RCC 7860 (cell line): ENCODE data around the gene LYST.
"Not testable (repeated sequence)": the region's sequence is repeated elsewhere in the genome, so short reads cannot be mapped to it uniquely, and the experiment has no call there.

Experiments
- DNase-seq: peaks from one replicate; pipeline ENCODE4 v3.0.0-alpha.2; 2015; ENCODE audit warnings: low spot score
- FAIRE-seq: peaks from 2 replicates; lab custom pipeline; 2012; peaks lifted over from hg19 to GRCh38; lab: Jason Lieb, UNC

The LYST gene

GRCh38 chr1:235860829-235861228 lies 5.9 kb downstream of the LYST start:
- FAIRE-seq (no peak), DNase-seq (no peak)

GRCh38 chr1:235859789-235860188 lies 6.9 kb downstream of the LYST start:
- no peak for FAIRE-seq
- DNase-seq, result no peak

DNA sequence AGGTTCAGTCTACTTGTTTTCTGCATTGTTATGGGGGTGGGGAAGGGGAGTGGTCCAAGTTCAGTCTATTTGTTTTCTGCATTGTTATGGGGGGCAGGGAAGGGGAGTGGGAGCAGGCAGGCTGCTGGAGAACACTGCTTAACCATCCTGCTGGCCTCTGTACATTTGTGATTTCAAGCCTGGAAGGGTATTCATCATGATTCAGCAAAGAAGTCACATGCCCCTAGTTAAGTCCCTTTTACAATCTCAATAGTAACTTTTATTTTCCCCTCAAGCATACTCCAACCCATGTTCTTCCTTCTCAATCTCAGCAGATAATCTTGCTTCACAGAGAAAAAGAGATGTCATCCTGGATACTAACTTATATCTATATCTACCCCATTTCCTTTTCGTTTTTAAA lies 7.9 kb downstream of the LYST start:
- no peak for FAIRE-seq

DNA sequence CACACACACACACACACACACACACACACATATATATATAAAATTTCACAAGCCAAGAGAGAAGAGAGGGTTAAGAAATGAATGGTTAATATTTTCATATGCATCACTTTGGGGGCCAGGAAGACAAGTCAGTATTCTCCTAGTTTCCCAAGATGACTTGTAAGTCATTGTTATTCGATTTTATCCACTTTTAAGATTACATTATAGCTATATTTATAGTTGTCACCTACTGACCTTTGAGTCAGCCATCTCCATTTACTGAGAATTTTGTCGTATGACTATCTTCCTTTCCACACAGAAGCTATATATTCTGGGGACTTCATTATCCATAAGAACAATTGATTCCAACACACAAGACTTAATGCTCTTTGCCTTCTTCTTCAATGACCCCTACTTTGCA lies 8.9 kb downstream of the LYST start:
- DNase-seq (no peak), FAIRE-seq (no peak)

More for the DNA sequence above, 7.9 kb downstream of the LYST start:
- no peak for DNase-seq

GRCh38 chr1:235855811-235856429 lies 10.8 kb downstream of the LYST start:
- DNase-seq, result no peak
- FAIRE-seq, result no peak

- FAIRE-seq, result no peak
These were observed 12.4 kb downstream of the LYST start for GRCh38 chr1:235854347-235854746.

GRCh38 chr1:235853653-235854052 lies 13.1 kb downstream of the LYST start:
- DNase-seq, result no peak
- FAIRE-seq, result no peak

More at GRCh38 chr1:235854347-235854746, 12.4 kb downstream of the LYST start:
- DNase-seq, result no peak

GRCh38 chr1:235852887-235853286 lies 13.8 kb downstream of the LYST start:
- FAIRE-seq (no peak), DNase-seq (no peak)

DNA sequence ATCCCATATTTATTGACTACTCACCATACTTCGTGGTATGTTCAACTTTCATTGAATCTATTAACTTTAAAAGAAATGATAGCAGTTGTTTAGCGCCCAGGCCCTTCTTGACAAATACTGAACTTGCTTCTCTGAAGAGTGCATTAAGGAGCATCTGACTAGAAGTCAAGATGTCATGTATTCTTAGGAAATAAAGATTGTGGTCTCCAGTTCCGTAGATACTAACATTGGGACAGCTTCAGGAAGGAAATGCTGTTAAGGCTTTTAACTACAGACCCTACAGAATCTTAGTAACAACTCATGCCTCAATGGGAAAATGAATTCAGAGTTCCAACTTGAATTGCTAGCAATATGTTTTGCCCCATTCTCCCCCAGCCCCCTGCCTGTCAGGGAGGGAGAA lies 14.8 kb downstream of the LYST start:
- FAIRE-seq (no peak), DNase-seq (no peak)

GRCh38 chr1:235848251-235848650 lies 18.5 kb downstream of the LYST start:
- DNase-seq, FAIRE-seq: not testable (repeated sequence)

GRCh38 chr1:235845656-235846107 lies 21.0 kb downstream of the LYST start:
- DNase-seq, FAIRE-seq: not testable (repeated sequence)

DNA sequence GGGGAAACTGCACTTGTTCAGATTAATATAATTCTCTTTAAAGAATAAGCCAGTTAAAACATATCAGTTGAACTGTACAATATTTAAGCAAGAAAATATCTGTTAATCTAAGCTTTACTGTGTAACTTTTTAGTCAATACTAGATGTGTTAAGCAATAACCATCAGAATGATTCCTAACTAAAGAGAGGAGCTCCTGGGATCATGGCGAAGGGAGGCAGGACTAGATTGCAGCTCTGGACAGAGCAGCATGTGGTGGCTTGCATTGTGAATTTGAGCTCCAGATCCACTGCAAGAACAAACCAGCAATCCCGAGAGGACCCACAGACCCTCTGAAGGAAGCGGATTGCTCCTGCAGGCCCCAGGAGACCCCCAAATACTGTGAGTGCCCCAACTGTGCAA lies 21.9 kb downstream of the LYST start:
- DNase-seq (no peak), FAIRE-seq (no peak)

GRCh38 chr1:235843461-235843961 lies 23.2 kb downstream of the LYST start:
- FAIRE-seq (peak; percentile 45), DNase-seq (peak; percentile 27)

GRCh38 chr1:235841938-235842545 lies 24.7 kb downstream of the LYST start:
- no peak for DNase-seq
- no peak for FAIRE-seq

- no peak for FAIRE-seq
- DNase-seq, result no peak
These were observed 28.7 kb downstream of the LYST start for GRCh38 chr1:235838021-235838420.

DNA sequence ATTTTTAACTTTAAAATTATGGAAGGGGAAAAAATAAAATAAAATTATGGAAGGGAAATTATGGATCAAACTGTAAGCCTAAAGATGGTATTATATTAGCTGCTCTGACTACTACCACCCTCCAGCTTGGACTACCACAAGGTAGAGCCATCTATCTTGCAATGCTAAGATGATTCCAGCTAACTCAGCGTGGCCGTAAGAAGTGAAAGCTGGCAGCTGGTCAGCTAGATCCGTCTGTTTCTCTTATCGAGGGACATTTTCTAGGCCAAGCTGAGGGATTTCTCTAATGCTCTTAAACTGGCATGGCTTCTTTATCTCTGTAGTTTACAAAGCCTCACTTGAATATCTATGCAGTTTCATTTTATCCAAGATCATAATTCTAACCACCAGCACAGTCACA lies 31.5 kb downstream of the LYST start:
- no peak for FAIRE-seq
- no peak for DNase-seq

DNA sequence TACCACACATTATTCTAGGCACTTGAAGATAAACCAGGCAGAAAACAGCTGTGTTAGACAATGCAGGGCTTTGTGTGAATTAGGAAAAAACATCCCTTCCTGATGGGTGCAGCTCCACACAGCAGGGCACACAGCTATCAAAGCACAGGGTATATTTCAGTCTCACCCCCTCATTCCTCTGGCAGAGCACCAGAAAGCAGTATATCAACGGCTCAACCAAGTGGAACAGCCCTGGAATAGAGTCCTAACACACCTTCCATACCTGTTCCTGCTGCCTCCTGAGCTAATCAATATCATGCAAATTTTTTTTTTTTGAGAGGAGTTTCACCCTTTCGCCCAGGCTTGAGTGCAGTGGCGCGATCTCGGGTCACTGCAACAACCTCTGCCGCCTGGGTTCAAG lies 32.1 kb downstream of the LYST start:
- FAIRE-seq (no peak), DNase-seq (no peak)

DNA sequence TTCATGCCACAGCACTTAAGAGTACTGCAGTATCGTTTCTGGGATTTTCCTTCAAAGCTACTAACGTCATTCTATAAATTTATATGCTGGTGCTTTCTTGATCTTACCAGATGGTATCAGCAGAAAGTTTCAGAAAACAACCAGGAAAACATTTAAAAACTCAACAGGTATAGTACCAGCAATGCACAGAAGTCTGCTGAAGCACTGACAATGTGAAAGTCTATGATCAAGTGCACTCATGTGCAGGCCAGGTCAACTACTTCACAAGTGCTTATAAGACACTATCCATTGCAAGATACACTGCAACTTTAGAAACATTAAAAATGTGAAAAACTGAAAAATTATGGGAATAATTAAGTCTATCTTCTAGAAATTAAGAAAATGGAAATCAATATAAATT lies 34.7 kb downstream of the LYST start:
- no peak for DNase-seq
- no peak for FAIRE-seq

GRCh38 chr1:235831148-235831547 lies 35.6 kb downstream of the LYST start:
- FAIRE-seq (peak; percentile 27), DNase-seq (peak; percentile 37)

DNA sequence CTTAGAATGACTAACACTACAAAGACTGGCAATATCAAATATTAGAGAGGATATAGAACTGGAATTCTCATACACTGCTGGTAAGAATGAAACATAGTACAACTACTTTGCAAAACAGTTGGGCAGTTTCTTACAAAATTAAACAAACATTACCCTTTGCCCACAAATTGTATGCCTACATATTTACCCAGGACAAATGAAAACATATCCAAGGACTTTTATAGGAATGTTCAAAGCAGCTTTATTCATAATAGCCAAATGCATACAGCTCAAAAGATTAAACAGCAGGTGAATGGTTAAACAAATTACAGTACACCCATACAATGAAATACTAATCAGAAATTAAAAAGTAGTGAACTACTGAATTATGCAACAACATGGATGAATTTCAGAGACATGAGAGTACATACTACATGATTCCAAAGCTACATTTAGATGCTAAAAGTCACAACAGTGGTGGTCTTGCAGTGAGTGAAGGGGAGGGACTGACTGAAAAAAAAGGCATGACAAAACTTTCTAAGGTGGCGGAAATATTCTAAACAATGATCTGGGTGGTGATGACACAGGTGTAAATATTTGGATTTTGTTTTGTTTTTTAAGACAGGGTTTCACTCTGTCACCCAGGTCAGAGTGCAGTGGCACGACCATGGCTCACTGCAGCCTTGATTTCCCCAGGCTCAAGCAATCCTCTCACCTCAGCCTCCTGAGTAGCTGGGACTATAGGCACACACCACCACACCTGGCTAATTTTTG lies 40.4 kb downstream of the LYST start:
- DNase-seq, result no peak
- FAIRE-seq, result no peak

GRCh38 chr1:235825229-235825628 lies 41.5 kb downstream of the LYST start:
- FAIRE-seq (no peak), DNase-seq (no peak)

GRCh38 chr1:235823684-235824083 lies 43.0 kb downstream of the LYST start:
- DNase-seq (no peak), FAIRE-seq (no peak)
